ENCODE data around the gene SCML1.

- TF ChIP-seq CTCF (IDR thresholded peaks at IDR 0.05) = no peak
- TF ChIP-seq SIN3A (IDR thresholded peaks at IDR 0.05; ENCODE audit: borderline replicate concordance, insufficient read depth, low read depth, low read length) = no peak
- no peak for TF ChIP-seq POLR2AphosphoS5 (IDR thresholded peaks at IDR 0.05; ENCODE audit: low read depth, low read length)
- TF ChIP-seq TCF7L2 (IDR thresholded peaks at IDR 0.05; ENCODE audit: low read depth, low read length) = no peak
- TF ChIP-seq REST (IDR thresholded peaks at IDR 0.05; ENCODE audit: insufficient read depth in 1 of 2, low read depth in 2 of 2, low read length in 1 of 2) = no peak
These were observed 61.6 kb downstream of the SCML1 start for GRCh38 chrX:17798921-17799320.

All from Panc1 (cell line).